DND-41 (cell line): ENCODE results near the gene KRT71.

Experiments
- CTCF ChIP-seq: IDR thresholded peaks from 2 replicates; pipeline ENCODE4 v1.5.1; 2012; ENCODE audit warnings: borderline replicate concordance, low read length, moderate library complexity, mild to moderate bottlenecking; ENCODE audit not compliant: poor library complexity, severe bottlenecking; ENCODE audit errors: extremely low read depth
- EZH2 ChIP-seq: IDR thresholded peaks from 3 replicates; pipeline ENCODE4 v1.6.1; 2012; ENCODE audit warnings: borderline replicate concordance, low read depth, mild to moderate bottlenecking, moderate library complexity, low read length, inconsistent platforms; ENCODE audit not compliant: severe bottlenecking

DNA sequence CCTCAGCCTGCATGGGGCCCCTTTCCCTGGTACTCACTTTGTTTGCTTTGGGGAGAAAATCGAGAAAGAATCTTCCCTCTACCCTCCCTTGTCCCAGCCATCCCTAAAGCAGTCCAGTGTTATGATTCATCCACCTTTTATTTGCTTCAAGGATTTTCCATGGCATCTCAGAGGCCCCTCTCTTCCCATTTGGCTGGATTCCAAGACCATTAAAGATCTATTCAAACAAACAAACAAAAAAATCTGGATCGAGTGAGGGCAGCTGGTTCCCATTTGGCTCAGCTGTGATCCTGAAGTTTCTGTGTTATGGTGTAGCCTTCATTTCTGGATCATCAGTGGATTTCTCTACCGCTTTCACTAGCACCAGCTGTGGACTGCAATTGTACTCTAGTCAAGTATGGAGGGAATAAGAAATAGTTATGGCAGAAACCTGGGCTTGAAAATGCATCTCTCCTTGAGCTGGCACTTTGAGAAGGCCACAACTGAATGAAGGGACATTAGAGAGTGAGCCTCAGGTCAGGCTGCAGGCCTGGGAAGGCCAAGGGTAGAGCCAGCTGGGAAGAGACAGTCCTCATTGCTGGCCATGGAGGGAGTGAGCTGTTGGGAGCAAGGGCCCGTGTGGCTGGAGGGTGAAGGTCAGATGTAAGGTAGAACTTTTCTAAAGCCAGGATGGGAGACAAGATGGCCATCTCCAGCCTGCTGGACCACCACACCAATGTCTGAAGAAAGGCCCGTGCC lies 13.7 kb downstream of the KRT71 start:
- TF ChIP-seq CTCF (no peak), EZH2 (no peak)
